GM12872 (cell line): ENCODE data around the gene TRH.

Source experiments
- TF ChIP-seq, protein P1 (sequence below): IDR thresholded peaks from 3 replicates; pipeline ENCODE4 v1.5.1; 2011; ENCODE audit warnings: low read depth, mild to moderate bottlenecking, low read length, moderate library complexity; ENCODE audit not compliant: insufficient read depth

TRH gene

GRCh38 chr3:129974564-129974832 is at the start of gene TRH:
TSS of gene TRH (plus strand) at chr3:129974720. CDS start at chr3:129975817, 1,097 bp downstream.
- TF ChIP-seq, protein P1, sequence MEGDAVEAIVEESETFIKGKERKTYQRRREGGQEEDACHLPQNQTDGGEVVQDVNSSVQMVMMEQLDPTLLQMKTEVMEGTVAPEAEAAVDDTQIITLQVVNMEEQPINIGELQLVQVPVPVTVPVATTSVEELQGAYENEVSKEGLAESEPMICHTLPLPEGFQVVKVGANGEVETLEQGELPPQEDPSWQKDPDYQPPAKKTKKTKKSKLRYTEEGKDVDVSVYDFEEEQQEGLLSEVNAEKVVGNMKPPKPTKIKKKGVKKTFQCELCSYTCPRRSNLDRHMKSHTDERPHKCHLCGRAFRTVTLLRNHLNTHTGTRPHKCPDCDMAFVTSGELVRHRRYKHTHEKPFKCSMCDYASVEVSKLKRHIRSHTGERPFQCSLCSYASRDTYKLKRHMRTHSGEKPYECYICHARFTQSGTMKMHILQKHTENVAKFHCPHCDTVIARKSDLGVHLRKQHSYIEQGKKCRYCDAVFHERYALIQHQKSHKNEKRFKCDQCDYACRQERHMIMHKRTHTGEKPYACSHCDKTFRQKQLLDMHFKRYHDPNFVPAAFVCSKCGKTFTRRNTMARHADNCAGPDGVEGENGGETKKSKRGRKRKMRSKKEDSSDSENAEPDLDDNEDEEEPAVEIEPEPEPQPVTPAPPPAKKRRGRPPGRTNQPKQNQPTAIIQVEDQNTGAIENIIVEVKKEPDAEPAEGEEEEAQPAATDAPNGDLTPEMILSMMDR: no peak

GRCh38 chr3:129927072-129927471 is 47.4 kb upstream of the TRH start:
- TF ChIP-seq, protein P1: no peak

DNA sequence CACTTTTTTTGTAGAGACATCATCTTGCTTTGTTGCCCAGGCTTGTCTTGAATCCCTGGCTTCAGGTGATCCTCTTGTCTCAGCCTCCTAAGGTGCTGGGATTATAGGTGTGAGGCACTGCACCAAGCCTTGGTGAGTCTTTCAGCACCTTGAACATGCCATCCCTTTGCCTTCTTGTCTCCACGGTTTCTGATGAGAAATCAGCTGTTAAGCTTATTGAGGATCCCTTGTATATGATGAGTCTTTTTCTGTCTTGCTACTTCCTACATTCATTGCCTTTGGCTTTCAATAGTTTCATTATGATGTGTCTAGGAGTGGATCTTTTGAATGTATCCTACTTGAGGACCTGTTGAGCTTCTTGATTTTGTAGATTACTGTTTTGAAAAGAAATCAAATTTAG is 45.1 kb upstream of the TRH start:
- TF ChIP-seq, protein P1: no peak

DNA sequence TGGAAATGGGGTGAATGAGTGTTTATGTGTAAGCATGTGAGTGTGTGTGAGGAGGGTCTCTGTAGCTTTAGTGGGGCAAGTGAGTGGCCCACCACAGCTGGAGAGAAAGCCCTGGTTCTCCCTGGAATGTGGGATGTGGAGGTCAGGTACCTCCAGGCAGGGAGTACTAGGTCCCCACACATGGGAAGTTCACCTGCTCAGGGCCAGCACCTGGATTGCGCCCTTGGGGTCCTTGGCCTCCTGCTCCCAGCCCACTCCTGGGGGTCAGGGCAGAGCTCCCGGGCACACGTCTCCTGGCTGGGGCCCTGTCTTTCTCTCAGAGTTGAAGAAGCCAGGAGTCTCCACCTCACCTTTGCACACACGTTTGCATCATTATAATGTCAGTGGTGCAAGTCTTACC is 41.0 kb upstream of the TRH start:
- TF ChIP-seq, protein P1: no peak

- TF ChIP-seq, protein P1: peak; percentile 81
These were observed 40.0 kb upstream of the TRH start for GRCh38 chr3:129934234-129935123.

DNA sequence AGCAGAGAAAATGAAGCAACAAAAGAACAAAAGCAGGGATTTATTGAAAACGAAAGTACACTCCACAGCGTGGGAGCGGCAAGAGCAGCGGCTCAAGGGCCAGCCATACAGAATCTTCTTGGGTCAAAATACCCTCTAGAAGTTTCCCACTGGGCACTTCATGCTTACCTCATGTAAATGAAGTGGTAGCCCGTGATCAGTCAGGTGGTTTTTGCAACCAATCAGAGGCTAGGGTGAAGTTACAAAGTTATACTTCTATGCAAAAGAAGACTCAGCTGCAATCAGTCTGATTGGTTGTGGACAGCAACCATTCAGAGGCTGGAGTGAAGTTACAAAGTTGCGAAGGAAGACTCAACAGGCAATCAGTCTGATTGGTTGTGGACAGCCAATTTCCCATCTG is 37.8 kb upstream of the TRH start:
- TF ChIP-seq, protein P1: no peak

GRCh38 chr3:129937717-129938116 is 36.8 kb upstream of the TRH start:
- TF ChIP-seq, protein P1: no peak
